ENCODE measurements around the gene IFI16. TPM values are rescaled to one million over a fixed set of nuclear protein-coding genes. Genes with fewer than 3 reads are reported as not detected.

Gene IFI16
- total and polyA plus RNA-seq, 2 of the 13 experiments (the other 11 are each of a cell fraction or from before 2014, with no cell fraction given), result not detected

DNA sequence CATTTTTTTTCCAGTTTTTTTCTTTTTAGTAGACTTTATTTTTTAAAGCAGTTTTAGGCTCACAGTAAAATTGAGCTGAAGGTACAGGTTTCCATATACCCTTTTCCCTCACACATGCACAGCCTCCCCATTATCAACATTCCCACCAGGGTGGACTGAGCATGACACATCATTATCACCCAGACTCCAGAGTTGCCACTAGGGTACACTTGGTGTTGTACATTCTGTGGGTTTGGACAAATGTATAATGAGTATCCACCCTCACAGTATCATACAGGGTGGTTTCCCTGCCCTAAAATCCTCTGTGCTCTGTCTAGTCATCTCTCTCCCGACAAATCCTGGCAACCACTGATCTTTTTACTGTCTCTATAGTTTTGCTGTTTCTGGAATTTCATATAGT is 69.8 kb downstream of the IFI16 start:
- in situ Hi-C loops (cut with HindIII; ENCODE audit: extremely low pct_ligation_motif_present, low pct_unique_long_range_greater_than_20kb) (no loop called here), intact Hi-C loops (cut with micrococcal nuclease; ENCODE audit: unreplicated experiment) (no loop called here)
- ChIA-PET POLR2A (no interaction called here), CTCF (ENCODE audit: low intra/inter-chr PET ratio, low total read pairs) (no interaction called here)
- TF ChIP-seq SALL2 (CRISPR knock-in tag; IDR thresholded peaks at IDR 0.05) (no peak), ARNT2 (CRISPR knock-in tag; IDR thresholded peaks at IDR 0.05; ENCODE audit: low read depth) (no peak), DBP (CRISPR knock-in tag; IDR thresholded peaks at IDR 0.05; ENCODE audit: not compliant biosample characterization) (no peak), ZNF460 (CRISPR knock-in tag; IDR thresholded peaks at IDR 0.05; ENCODE audit: borderline replicate concordance) (no peak), GATAD2A (CRISPR knock-in tag; IDR thresholded peaks at IDR 0.05) (no peak), NFRKB (IDR thresholded peaks at IDR 0.05) (no peak), ZNF337 (CRISPR knock-in tag; IDR thresholded peaks at IDR 0.05; ENCODE audit: borderline replicate concordance, low read depth) (no peak), SRSF4 (IDR thresholded peaks at IDR 0.05; ENCODE audit: low read depth, low read length, poor library complexity, severe bottlenecking) (no peak)
- TF ChIP-seq, protein P1, sequence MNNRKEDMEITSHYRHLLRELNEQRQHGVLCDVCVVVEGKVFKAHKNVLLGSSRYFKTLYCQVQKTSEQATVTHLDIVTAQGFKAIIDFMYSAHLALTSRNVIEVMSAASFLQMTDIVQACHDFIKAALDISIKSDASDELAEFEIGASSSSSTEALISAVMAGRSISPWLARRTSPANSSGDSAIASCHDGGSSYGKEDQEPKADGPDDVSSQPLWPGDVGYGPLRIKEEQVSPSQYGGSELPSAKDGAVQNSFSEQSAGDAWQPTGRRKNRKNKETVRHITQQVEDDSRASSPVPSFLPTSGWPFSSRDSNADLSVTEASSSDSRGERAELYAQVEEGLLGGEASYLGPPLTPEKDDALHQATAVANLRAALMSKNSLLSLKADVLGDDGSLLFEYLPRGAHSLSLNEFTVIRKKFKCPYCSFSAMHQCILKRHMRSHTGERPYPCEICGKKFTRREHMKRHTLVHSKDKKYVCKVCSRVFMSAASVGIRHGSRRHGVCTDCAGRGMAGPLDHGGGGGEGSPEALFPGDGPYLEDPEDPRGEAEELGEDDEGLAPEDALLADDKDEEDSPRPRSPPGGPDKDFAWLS (CRISPR knock-in tag; IDR thresholded peaks at IDR 0.05; ENCODE audit: borderline replicate concordance), result no peak
- TF ChIP-seq, protein P2, sequence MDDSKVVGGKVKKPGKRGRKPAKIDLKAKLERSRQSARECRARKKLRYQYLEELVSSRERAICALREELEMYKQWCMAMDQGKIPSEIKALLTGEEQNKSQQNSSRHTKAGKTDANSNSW (CRISPR knock-in tag; IDR thresholded peaks at IDR 0.05; ENCODE audit: borderline replicate concordance), result no peak
- TF ChIP-seq, protein P3, sequence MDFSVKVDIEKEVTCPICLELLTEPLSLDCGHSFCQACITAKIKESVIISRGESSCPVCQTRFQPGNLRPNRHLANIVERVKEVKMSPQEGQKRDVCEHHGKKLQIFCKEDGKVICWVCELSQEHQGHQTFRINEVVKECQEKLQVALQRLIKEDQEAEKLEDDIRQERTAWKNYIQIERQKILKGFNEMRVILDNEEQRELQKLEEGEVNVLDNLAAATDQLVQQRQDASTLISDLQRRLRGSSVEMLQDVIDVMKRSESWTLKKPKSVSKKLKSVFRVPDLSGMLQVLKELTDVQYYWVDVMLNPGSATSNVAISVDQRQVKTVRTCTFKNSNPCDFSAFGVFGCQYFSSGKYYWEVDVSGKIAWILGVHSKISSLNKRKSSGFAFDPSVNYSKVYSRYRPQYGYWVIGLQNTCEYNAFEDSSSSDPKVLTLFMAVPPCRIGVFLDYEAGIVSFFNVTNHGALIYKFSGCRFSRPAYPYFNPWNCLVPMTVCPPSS (IDR thresholded peaks at IDR 0.05), result no peak
- ATAC-seq, result no peak
- Histone ChIP-seq H3K4me2 (ENCODE audit: low read depth, low read length) (no peak overlapping the region), H3K27ac (ENCODE audit: extremely low read length, insufficient read depth, low read length) (no peak overlapping the region), H3K4me3 (replicated peaks in 1 of 3; ENCODE audit: insufficient read depth in 1 of 3, low read depth in 2 of 3, low read length in 3 of 3) (no peak overlapping the region), H3K4me1 (ENCODE audit: insufficient read depth, low read length) (no peaks in the 10 kb centered on the region), H2AFZ (ENCODE audit: low read length) (no peak overlapping the region), H3K27me3 (ENCODE audit: control insufficient read depth in 1 of 2, insufficient read depth in 2 of 2, low read length in 2 of 2) (no peaks in the 10 kb centered on the region; a peak in 1 of 5 replicates), H4K20me1 (ENCODE audit: insufficient read depth, low read length) (no peaks in the 10 kb centered on the region), H3K9ac (ENCODE audit: insufficient read depth, low read depth, low read length) (no peak overlapping the region), H3K9me3 (ENCODE audit: low read length) (no peaks in the 10 kb centered on the region), H3K79me2 (ENCODE audit: insufficient read depth, low read length) (no peaks in the 10 kb centered on the region), H3K36me3 (replicated peaks in 1 of 2; ENCODE audit: control insufficient read depth in 1 of 2, insufficient read depth in 2 of 2, low read length in 2 of 2) (no peaks in the 10 kb centered on the region)
- WGBS (ENCODE audit: low lambda C conversion rate), result 0% methylated on average over 1 of the region's 1 CpG
- no peak for FAIRE-seq
- BruUV-seq (replicated peaks), result no TSS peak
- DNase-seq (ENCODE audit: low spot score), result no peak

Measured in HepG2 (cell line).